ENCODE data around the gene ADAMTS6. TPM values are rescaled to one million over a fixed set of nuclear protein-coding genes. Genes with fewer than 3 reads are reported as not detected.

Gene ADAMTS6
- total and polyA plus RNA-seq, 5 donors from 2014 or later, result 0.03 to 1.5 (median 0.14) TPM; not detected in 1

DNA sequence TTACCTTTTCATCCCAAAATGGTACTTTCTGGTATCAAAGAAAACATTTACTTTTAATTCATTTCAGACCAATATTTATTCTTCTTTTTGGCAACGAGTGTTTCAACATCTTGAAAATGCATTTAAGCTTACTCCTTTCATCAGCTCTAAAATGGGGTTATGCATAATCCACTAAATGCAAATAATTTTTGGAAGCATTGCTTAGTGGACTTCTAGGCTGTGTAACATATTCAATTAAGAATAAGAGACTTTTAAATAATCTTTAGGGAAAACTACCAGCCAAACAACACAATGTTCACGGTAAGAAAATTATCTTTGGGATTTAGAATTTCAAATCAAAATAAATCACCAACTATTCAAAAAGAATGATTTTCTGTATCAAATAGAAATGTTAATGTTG, 118.2 kb downstream of the ADAMTS6 start:
- DNase-seq, result no peak
- Mint-ChIP-seq H3K4me1 (no peaks in the 10 kb centered on the region), H3K27ac (no peak overlapping the region), H3K27me3 (no peaks in the 10 kb centered on the region), H3K36me3 (no peaks in the 10 kb centered on the region), H3K4me3 (no peak overlapping the region), H3K9me3 (peaks cover 0 to 1% (median 0%) of the 10 kb centered on the region in 7 donors)
- ATAC-seq (ENCODE audit: low read depth in 2 of 2), result no peak
- Histone ChIP-seq H3K4me1 (ENCODE audit: control insufficient read depth, insufficient read depth, low read length, poor library complexity, severe bottlenecking) (no peaks in the 10 kb centered on the region), H3K36me3 (ENCODE audit: control insufficient read depth, insufficient read depth, low read length) (no peaks in the 10 kb centered on the region), H3K9me3 (ENCODE audit: control insufficient read depth in 2 of 2, low read length in 2 of 2) (no peaks in the 10 kb centered on the region), H3K27me3 (ENCODE audit: control insufficient read depth, insufficient read depth, low read length) (no peaks in the 10 kb centered on the region), H3K27ac (ENCODE audit: insufficient read depth, low read length, poor library complexity, severe bottlenecking) (no peak overlapping the region), H3K4me3 (ENCODE audit: low read depth, low read length) (no peak overlapping the region)

DNA sequence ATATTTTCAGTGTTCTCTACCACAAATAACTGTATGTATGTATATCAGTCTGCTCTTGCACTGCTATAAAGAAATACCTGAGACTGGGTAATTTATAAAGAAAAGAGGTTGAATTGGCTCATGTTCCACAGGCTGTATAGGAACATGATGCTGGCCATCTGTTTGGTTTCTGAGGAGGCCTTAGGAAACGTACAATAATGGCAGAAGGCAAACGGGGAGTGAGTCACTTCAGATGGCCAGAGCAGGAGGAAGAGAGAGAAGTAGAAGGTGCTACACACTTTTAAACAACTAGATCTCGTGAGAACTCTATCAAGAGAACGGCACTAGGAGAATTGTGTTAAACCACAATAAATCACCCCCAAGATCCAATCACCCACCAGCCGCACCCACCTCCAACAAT, 121.7 kb downstream of the ADAMTS6 start:
- ATAC-seq (ENCODE audit: low read depth in 2 of 2), result no peak
- H3K27ac ChIP-seq (ENCODE audit: insufficient read depth, low read length, poor library complexity, severe bottlenecking), result no peak overlapping the region

DNA sequence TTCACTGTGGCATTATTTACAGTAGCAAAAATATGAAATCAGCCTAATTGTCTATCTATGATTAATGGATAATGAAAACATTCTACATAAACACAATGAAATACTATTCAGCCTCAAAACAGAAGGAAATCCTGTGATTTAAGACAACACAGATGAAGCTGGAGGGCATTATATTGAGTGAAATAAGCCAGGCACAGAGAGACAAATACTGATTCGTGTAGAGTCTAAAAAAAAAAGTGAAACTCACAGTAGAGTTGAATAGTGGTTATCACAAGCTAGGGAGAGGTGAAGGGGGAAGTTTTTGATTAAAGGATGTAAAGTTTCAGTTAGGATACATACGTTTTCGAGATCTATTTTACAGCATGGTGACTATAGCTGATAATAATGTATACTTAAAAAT, 122.2 kb downstream of the ADAMTS6 start:
- no peak overlapping the region for H3K27ac Mint-ChIP-seq
- no peaks in the 10 kb centered on the region for H3K4me1 ChIP-seq (ENCODE audit: control insufficient read depth, insufficient read depth, low read length, poor library complexity, severe bottlenecking)
- H3K27me3 ChIP-seq (ENCODE audit: control insufficient read depth, insufficient read depth, low read length), result no peaks in the 10 kb centered on the region
- DNase-seq (no peak), ATAC-seq (ENCODE audit: low read depth in 2 of 2) (no peak)
- H3K9me3 ChIP-seq (ENCODE audit: control insufficient read depth in 2 of 2, low read length in 2 of 2), result no peaks in the 10 kb centered on the region
- no peaks in the 10 kb centered on the region for H3K36me3 ChIP-seq (ENCODE audit: control insufficient read depth, insufficient read depth, low read length)
- peaks cover 0 to 2% (median 0%) of the 10 kb centered on the region in 7 donors for H3K9me3 Mint-ChIP-seq
- H3K27me3 Mint-ChIP-seq, result no peaks in the 10 kb centered on the region
- no peaks in the 10 kb centered on the region for H3K36me3 Mint-ChIP-seq
- no peak overlapping the region for H3K27ac ChIP-seq (ENCODE audit: insufficient read depth, low read length, poor library complexity, severe bottlenecking)
- no peak overlapping the region for H3K4me3 ChIP-seq (ENCODE audit: low read depth, low read length)
- no peak overlapping the region for H3K4me3 Mint-ChIP-seq
- H3K4me1 Mint-ChIP-seq, result no peaks in the 10 kb centered on the region

More for the DNA sequence above, 121.7 kb downstream of the ADAMTS6 start:
- no peaks in the 10 kb centered on the region for H3K9me3 ChIP-seq (ENCODE audit: control insufficient read depth in 2 of 2, low read length in 2 of 2)
- no peaks in the 10 kb centered on the region for H3K36me3 ChIP-seq (ENCODE audit: control insufficient read depth, insufficient read depth, low read length)
- no peak overlapping the region for H3K4me3 ChIP-seq (ENCODE audit: low read depth, low read length)
- no peak overlapping the region for H3K4me3 Mint-ChIP-seq
- no peaks in the 10 kb centered on the region for H3K4me1 Mint-ChIP-seq
- no peak for DNase-seq
- no peaks in the 10 kb centered on the region for H3K4me1 ChIP-seq (ENCODE audit: control insufficient read depth, insufficient read depth, low read length, poor library complexity, severe bottlenecking)
- peaks cover 0 to 2% (median 0%) of the 10 kb centered on the region in 7 donors for H3K9me3 Mint-ChIP-seq
- H3K36me3 Mint-ChIP-seq, result no peaks in the 10 kb centered on the region
- no peaks in the 10 kb centered on the region for H3K27me3 ChIP-seq (ENCODE audit: control insufficient read depth, insufficient read depth, low read length)
- H3K27ac Mint-ChIP-seq, result no peak overlapping the region
- no peaks in the 10 kb centered on the region for H3K27me3 Mint-ChIP-seq

DNA sequence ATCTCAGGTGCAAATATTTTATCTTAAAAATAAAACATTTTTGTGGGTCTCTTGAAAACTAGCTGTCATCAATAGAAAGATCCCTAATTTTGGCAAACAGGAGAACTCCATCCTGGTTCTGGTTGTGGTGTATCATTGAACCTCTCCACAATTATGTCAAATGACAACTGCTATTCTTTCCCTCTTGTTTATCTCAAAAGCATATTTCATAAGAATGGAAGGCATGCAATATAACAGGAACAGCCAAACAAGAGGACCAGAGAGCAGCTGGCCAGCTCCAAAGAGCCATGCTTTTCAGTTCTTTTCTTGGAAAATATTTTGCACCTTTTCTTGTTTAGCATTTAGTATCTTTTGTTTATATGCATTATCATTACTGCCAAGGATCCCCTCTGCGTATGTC, 125.4 kb downstream of the ADAMTS6 start:
- Mint-ChIP-seq H3K27ac (no peak overlapping the region), H3K4me3 (no peak overlapping the region), H3K9me3 (peaks cover 0 to 2% (median 0%) of the 10 kb centered on the region in 7 donors), H3K4me1 (no peaks in the 10 kb centered on the region), H3K27me3 (no peaks in the 10 kb centered on the region), H3K36me3 (no peaks in the 10 kb centered on the region)
- Histone ChIP-seq H3K9me3 (ENCODE audit: control insufficient read depth in 2 of 2, low read length in 2 of 2) (no peaks in the 10 kb centered on the region), H3K4me3 (ENCODE audit: low read depth, low read length) (no peak overlapping the region), H3K27ac (ENCODE audit: insufficient read depth, low read length, poor library complexity, severe bottlenecking) (no peak overlapping the region), H3K4me1 (ENCODE audit: control insufficient read depth, insufficient read depth, low read length, poor library complexity, severe bottlenecking) (no peaks in the 10 kb centered on the region), H3K27me3 (ENCODE audit: control insufficient read depth, insufficient read depth, low read length) (no peaks in the 10 kb centered on the region), H3K36me3 (ENCODE audit: control insufficient read depth, insufficient read depth, low read length) (no peaks in the 10 kb centered on the region)
- DNase-seq (no peak), ATAC-seq (ENCODE audit: low read depth in 2 of 2) (no peak)

DNA sequence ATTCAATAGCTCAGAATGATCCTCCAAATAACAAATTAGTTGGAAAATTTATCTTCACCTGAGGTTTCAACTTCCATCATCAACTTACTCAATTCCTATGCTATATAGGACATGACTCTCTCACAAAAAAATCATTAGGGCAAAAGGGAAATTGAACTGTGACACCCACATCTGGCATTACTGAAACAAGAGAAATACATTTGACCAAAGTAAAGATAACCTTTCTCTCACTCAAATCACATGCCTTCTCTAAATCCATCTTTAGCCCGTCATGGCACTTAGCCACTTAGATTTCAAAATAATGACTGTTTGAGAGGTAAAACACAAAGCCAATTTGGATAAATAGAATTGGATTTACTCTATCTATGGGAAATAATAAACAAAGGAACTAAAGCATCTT, 126.4 kb downstream of the ADAMTS6 start:
- peaks cover 0 to 2% (median 0%) of the 10 kb centered on the region in 7 donors for H3K9me3 Mint-ChIP-seq
- no peaks in the 10 kb centered on the region for H3K4me1 ChIP-seq (ENCODE audit: control insufficient read depth, insufficient read depth, low read length, poor library complexity, severe bottlenecking)
- H3K4me3 ChIP-seq (ENCODE audit: low read depth, low read length), result no peak overlapping the region
- H3K36me3 ChIP-seq (ENCODE audit: control insufficient read depth, insufficient read depth, low read length), result no peaks in the 10 kb centered on the region
- no peaks in the 10 kb centered on the region for H3K4me1 Mint-ChIP-seq
- H3K27ac Mint-ChIP-seq, result no peak overlapping the region
- no peaks in the 10 kb centered on the region for H3K9me3 ChIP-seq (ENCODE audit: control insufficient read depth in 2 of 2, low read length in 2 of 2)
- no peak overlapping the region for H3K4me3 Mint-ChIP-seq
- H3K27me3 ChIP-seq (ENCODE audit: control insufficient read depth, insufficient read depth, low read length), result no peaks in the 10 kb centered on the region
- ATAC-seq (ENCODE audit: low read depth in 2 of 2) (no peak), DNase-seq (no peak)
- no peaks in the 10 kb centered on the region for H3K36me3 Mint-ChIP-seq
- no peak overlapping the region for H3K27ac ChIP-seq (ENCODE audit: insufficient read depth, low read length, poor library complexity, severe bottlenecking)
- no peaks in the 10 kb centered on the region for H3K27me3 Mint-ChIP-seq

DNA sequence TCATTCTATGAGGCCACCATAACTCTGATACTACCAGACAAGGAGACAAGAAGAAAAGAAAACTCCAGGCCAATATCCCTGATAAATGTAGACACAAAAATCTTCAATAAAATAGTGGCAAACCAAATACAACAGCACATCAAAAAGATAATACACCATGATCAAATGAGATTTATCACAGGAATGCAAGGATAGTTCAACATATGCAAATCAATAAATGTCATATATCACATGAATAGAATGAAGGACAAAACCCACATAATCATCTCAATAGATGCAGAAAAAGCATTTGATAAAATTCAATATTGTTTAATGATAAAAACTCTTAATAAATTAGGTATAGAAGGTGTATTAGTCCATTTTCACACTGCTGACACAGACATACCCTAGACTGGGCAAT, 139.9 kb downstream of the ADAMTS6 start:
- H3K27me3 ChIP-seq (ENCODE audit: control insufficient read depth, insufficient read depth, low read length), result no peaks in the 10 kb centered on the region
- no peaks in the 10 kb centered on the region for H3K36me3 ChIP-seq (ENCODE audit: control insufficient read depth, insufficient read depth, low read length)
- Mint-ChIP-seq H3K27ac (no peak overlapping the region), H3K9me3 (peaks cover 4 to 39% (median 11%) of the 10 kb centered on the region in 7 donors), H3K4me1 (no peaks in the 10 kb centered on the region), H3K4me3 (no peak overlapping the region), H3K36me3 (no peaks in the 10 kb centered on the region), H3K27me3 (no peaks in the 10 kb centered on the region)
- no peak for ATAC-seq (ENCODE audit: low read depth in 2 of 2)
- no peaks in the 10 kb centered on the region for H3K4me1 ChIP-seq (ENCODE audit: control insufficient read depth, insufficient read depth, low read length, poor library complexity, severe bottlenecking)
- no peak overlapping the region for H3K27ac ChIP-seq (ENCODE audit: insufficient read depth, low read length, poor library complexity, severe bottlenecking)
- DNase-seq, result no peak
- no peak overlapping the region for H3K4me3 ChIP-seq (ENCODE audit: low read depth, low read length)
- H3K9me3 ChIP-seq (ENCODE audit: control insufficient read depth in 2 of 2, low read length in 2 of 2), result peaks cover 0 to 7% of the 10 kb centered on the region in 2 experiments

DNA sequence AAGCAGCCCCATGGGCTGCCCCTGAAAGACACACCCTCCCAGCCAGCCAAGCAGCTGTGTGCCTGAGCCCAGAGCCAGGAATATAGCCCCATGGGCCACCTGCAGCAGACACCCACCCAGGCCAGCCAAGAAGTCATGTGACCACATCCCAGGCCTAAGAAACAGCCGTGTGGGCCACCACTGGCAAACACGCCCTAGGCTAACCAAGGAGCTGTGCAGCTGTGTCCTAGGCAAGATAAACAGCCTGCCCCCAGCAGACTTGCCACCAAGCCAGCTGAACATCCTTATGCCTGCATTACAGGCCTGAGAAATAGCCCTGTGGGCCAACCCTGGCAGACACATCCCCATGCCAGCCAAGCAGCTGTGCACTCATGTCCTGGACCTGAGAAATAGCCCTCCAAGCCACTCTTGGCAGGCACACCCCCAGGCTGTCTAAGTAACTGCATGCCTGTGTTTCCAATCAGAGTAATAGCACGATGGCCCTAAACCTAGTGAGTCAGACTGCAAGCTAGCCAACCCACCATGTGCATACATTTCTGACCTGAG, 143.0 kb downstream of the ADAMTS6 start:
- Mint-ChIP-seq H3K4me1 (no peaks in the 10 kb centered on the region), H3K27ac (no peak overlapping the region), H3K4me3 (no peak overlapping the region), H3K27me3 (no peaks in the 10 kb centered on the region), H3K9me3 (peaks cover 4 to 39% (median 9%) of the 10 kb centered on the region in 7 donors), H3K36me3 (no peaks in the 10 kb centered on the region)
- no peaks in the 10 kb centered on the region for H3K4me1 ChIP-seq (ENCODE audit: control insufficient read depth, insufficient read depth, low read length, poor library complexity, severe bottlenecking)
- ATAC-seq (ENCODE audit: low read depth in 2 of 2) (no peak), DNase-seq (no peak)
- peaks cover 0 to 7% of the 10 kb centered on the region in 2 experiments for H3K9me3 ChIP-seq (ENCODE audit: control insufficient read depth in 2 of 2, low read length in 2 of 2)
- H3K36me3 ChIP-seq (ENCODE audit: control insufficient read depth, insufficient read depth, low read length), result no peaks in the 10 kb centered on the region
- H3K4me3 ChIP-seq (ENCODE audit: low read depth, low read length), result no peak overlapping the region
- no peaks in the 10 kb centered on the region for H3K27me3 ChIP-seq (ENCODE audit: control insufficient read depth, insufficient read depth, low read length)
- no peak overlapping the region for H3K27ac ChIP-seq (ENCODE audit: insufficient read depth, low read length, poor library complexity, severe bottlenecking)

DNA sequence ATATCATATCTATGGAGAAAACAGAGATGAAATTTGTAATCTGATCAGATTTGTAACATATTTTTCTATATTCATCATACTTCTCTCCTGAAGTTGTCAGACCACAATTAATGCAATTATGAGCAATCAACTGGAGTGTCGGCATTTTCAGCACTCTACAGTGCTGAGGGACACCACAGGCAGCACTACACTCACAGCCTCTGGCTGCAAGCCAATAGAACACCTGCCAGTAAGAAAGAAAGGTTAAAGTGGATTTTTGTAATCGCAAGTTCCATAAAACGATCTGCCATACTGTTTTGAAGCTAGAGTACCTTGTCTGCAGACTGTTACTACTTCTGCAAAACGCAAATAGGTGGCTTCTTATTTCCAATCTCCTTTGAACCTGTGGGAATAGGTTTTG, 147.6 kb downstream of the ADAMTS6 start:
- ATAC-seq (ENCODE audit: low read depth in 2 of 2) (no peak), DNase-seq (no peak)
- no peak overlapping the region for H3K27ac Mint-ChIP-seq
- Histone ChIP-seq H3K4me3 (ENCODE audit: low read depth, low read length) (no peak overlapping the region), H3K27me3 (ENCODE audit: control insufficient read depth, insufficient read depth, low read length) (no peaks in the 10 kb centered on the region), H3K27ac (ENCODE audit: insufficient read depth, low read length, poor library complexity, severe bottlenecking) (no peak overlapping the region), H3K36me3 (ENCODE audit: control insufficient read depth, insufficient read depth, low read length) (no peaks in the 10 kb centered on the region), H3K4me1 (ENCODE audit: control insufficient read depth, insufficient read depth, low read length, poor library complexity, severe bottlenecking) (no peaks in the 10 kb centered on the region), H3K9me3 (ENCODE audit: control insufficient read depth in 2 of 2, low read length in 2 of 2) (no peaks in the 10 kb centered on the region)
- no peaks in the 10 kb centered on the region for H3K36me3 Mint-ChIP-seq
- H3K27me3 Mint-ChIP-seq, result peaks cover 5% of the 10 kb centered on the region
- H3K4me3 Mint-ChIP-seq, result no peak overlapping the region
- H3K9me3 Mint-ChIP-seq, result peaks cover 0 to 1% (median 0%) of the 10 kb centered on the region in 7 donors
- H3K4me1 Mint-ChIP-seq, result no peaks in the 10 kb centered on the region

Measured in CD4-positive, CD25-positive, alpha-beta regulatory T cell (primary cell).